Keratinocyte (primary cell): ENCODE measurements around the gene DDAH1. TPM values are rescaled to one million over a fixed set of nuclear protein-coding genes. Genes with fewer than 3 reads are reported as not detected.
A peak's percentile ranks its signal among the peaks of the same experiment; 100 is the strongest.

Source experiments
- DNase-seq: peaks from one replicate; pipeline ENCODE4 v3.0.0-alpha.2; 2011; ENCODE audit warnings: low read depth, missing footprints, low spot score
- FAIRE-seq: peaks from 2 replicates; lab custom pipeline; 2011; peaks lifted over from hg19 to GRCh38; lab: Jason Lieb, UNC
- H2AFZ ChIP-seq: 2 replicates; pipeline ENCODE4 v1.6.0; 2012; ENCODE audit warnings: low read length, control low read depth, inconsistent platforms; ENCODE audit not compliant: control insufficient read depth
- H3K27ac ChIP-seq: 2 replicates; pipeline ENCODE4 v1.5.1; 2011; ENCODE audit warnings: low read length; ENCODE audit not compliant: control insufficient read depth, insufficient read depth
- H3K27me3 ChIP-seq: 3 replicates; pipeline ENCODE4 v1.6.0; 2011; ENCODE audit warnings: low read length; ENCODE audit not compliant: control insufficient read depth, insufficient read depth; ENCODE audit errors: extremely low read depth
- H3K36me3 ChIP-seq, 2 experiments: 2 replicates in 1 of 2; 3 replicates in 1 of 2; pipeline ENCODE4 v1.5.1; 2011; ENCODE audit warnings: low read length in 2 of 2, mild to moderate bottlenecking in 1 of 2; ENCODE audit not compliant: control insufficient read depth in 2 of 2, insufficient read depth in 2 of 2; ENCODE audit errors: extremely low read depth in 1 of 2
- H3K4me1 ChIP-seq: 3 replicates; pipeline ENCODE4 v1.5.1; 2011; ENCODE audit warnings: low read length; ENCODE audit not compliant: control insufficient read depth, insufficient read depth; ENCODE audit errors: extremely low read depth
- H3K4me2 ChIP-seq: 3 replicates; pipeline ENCODE4 v1.6.0; 2011; ENCODE audit warnings: low read depth, low read length; ENCODE audit not compliant: control insufficient read depth, insufficient read depth; ENCODE audit errors: extremely low read depth
- H3K4me3 ChIP-seq, 3 experiments: fragments of 200-600 bp in 1 of 3; sonication (generic) in 1 of 3; 2 replicates in 2 of 3; 3 replicates in 1 of 3; pipeline ENCODE4 v1.5.1; 2011 to 2016; ENCODE audit warnings: low read length in 3 of 3, mild to moderate bottlenecking in 3 of 3, control low read depth in 2 of 3, inconsistent platforms in 1 of 3, low read depth in 1 of 3, mixed read lengths in 1 of 3, mixed run types in 1 of 3, moderate library complexity in 1 of 3; ENCODE audit not compliant: control insufficient read depth in 2 of 3, insufficient read depth in 2 of 3; ENCODE audit errors: extremely low read depth in 1 of 3
- H3K79me2 ChIP-seq: 2 replicates; pipeline ENCODE4 v1.6.0; 2012; ENCODE audit warnings: low read length; ENCODE audit not compliant: control insufficient read depth, insufficient read depth
- H3K9ac ChIP-seq: 3 replicates; pipeline ENCODE4 v1.6.0; 2011; ENCODE audit warnings: low read length; ENCODE audit not compliant: control insufficient read depth, insufficient read depth; ENCODE audit errors: extremely low read depth
- H3K9me1 ChIP-seq: 3 replicates; pipeline ENCODE4 v1.6.0; 2011; ENCODE audit warnings: low read length; ENCODE audit not compliant: control insufficient read depth, insufficient read depth; ENCODE audit errors: extremely low read depth
- H3K9me3 ChIP-seq: 2 replicates; pipeline ENCODE4 v1.5.1; 2012; ENCODE audit warnings: low read depth, low read length; ENCODE audit not compliant: control insufficient read depth
- H4K20me1 ChIP-seq: 3 replicates; pipeline ENCODE4 v1.6.0; 2011; ENCODE audit warnings: low read length; ENCODE audit not compliant: control insufficient read depth, insufficient read depth; ENCODE audit errors: extremely low read depth
- EZH2 ChIP-seq: IDR thresholded peaks from one replicate; pipeline ENCODE4 v1.6.1; 2012; ENCODE audit warnings: inconsistent platforms, mild to moderate bottlenecking, low read length, moderate library complexity
- dilution Hi-C: fragments of 300-500 bp; cut with MboI; formaldehyde crosslinking; loops from one replicate; pipeline ENCODE4 v1.7.0; 2020; ENCODE audit warnings: low sequenced_read_pairs; ENCODE audit not compliant: extremely low pct_ligation_motif_present
- polyA plus RNA-seq, 5 experiments: library from polyadenylated mRNA; depleted of rRNA in 3 of 5; stranded (reverse) in 3 of 5; stranded (forward) in 1 of 5; unstranded in 1 of 5; fragments of >200 nt; gene quantifications; 1 replicate in 1 of 5; 2 replicates in 3 of 5; 3 replicates in 1 of 5; pipeline versions ENCODE4 v1.2.1 to v1.2.3, GENCODE V29; 2011 to 2012; ENCODE audit warnings: missing spikeins in 2 of 5, low read depth in 1 of 5, low replicate concordance in 1 of 5
- TF ChIP-seq, protein P1 (sequence below), 3 experiments: IDR thresholded peaks in 1 of 3; conservative IDR thresholded peaks in 1 of 3; optimal IDR thresholded peaks in 1 of 3; 2 replicates in 2 of 3; 3 replicates in 1 of 3; pipeline versions ENCODE3 to v1.5.1; 2011; ENCODE audit warnings: low read length in 3 of 3, mild to moderate bottlenecking in 3 of 3, moderate library complexity in 2 of 3, control low read depth in 1 of 3, inconsistent platforms in 1 of 3; ENCODE audit not compliant: insufficient read depth in 2 of 3; ENCODE audit errors: extremely low read depth in 1 of 3

The DDAH1 gene
- polyA plus RNA-seq, 1 donor (not counting 4 experiments of a cell fraction or from before 2014, with no cell fraction given) = 5.8 TPM

DNA sequence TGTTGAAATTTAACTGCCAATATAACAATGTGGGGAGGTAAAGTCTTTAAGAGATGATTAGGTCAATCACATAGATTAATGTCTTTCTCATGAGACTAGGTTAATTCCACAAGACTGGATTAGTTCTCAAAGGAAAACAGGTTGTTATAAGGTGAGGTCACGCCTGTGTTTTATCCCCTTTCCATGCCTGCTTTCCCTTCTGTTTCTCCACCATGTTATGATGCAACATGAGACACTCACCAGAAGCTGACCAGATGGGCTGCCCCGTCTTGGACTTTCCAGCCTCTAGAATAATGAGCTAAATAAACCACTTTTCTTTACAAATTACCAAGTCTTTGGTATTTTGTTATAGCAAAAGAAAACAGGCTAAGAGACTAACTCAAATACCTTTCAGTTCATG is 70.8 kb downstream of the DDAH1 start:
- Histone ChIP-seq H3K36me3 (no peaks in the 10 kb centered on the region), H3K79me2 (no peaks in the 10 kb centered on the region), H3K4me2 (no peak overlapping the region), H4K20me1 (no peaks in the 10 kb centered on the region), H3K27ac (no peak overlapping the region), H3K9me3 (no peaks in the 10 kb centered on the region), H3K4me1 (no peaks in the 10 kb centered on the region), H3K9ac (no peak overlapping the region), H3K9me1 (no peaks in the 10 kb centered on the region), H2AFZ (no peak overlapping the region), H3K4me3 (no peak overlapping the region), H3K27me3 (no peaks in the 10 kb centered on the region)
- TF ChIP-seq, protein P1, sequence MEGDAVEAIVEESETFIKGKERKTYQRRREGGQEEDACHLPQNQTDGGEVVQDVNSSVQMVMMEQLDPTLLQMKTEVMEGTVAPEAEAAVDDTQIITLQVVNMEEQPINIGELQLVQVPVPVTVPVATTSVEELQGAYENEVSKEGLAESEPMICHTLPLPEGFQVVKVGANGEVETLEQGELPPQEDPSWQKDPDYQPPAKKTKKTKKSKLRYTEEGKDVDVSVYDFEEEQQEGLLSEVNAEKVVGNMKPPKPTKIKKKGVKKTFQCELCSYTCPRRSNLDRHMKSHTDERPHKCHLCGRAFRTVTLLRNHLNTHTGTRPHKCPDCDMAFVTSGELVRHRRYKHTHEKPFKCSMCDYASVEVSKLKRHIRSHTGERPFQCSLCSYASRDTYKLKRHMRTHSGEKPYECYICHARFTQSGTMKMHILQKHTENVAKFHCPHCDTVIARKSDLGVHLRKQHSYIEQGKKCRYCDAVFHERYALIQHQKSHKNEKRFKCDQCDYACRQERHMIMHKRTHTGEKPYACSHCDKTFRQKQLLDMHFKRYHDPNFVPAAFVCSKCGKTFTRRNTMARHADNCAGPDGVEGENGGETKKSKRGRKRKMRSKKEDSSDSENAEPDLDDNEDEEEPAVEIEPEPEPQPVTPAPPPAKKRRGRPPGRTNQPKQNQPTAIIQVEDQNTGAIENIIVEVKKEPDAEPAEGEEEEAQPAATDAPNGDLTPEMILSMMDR (optimal IDR thresholded peaks at IDR 0.05 in 1 of 3, IDR thresholded peaks at IDR 0.05 in 1 of 3, conservative IDR thresholded peaks at IDR 0.05 in 1 of 3; ENCODE audit: extremely low read depth in 1 of 3, insufficient read depth in 2 of 3, low read length in 3 of 3) = no peak
- TF ChIP-seq EZH2 = no peak
- FAIRE-seq (peak; percentile 5), DNase-seq (no peak)
- dilution Hi-C loops = no loop called here

DNA sequence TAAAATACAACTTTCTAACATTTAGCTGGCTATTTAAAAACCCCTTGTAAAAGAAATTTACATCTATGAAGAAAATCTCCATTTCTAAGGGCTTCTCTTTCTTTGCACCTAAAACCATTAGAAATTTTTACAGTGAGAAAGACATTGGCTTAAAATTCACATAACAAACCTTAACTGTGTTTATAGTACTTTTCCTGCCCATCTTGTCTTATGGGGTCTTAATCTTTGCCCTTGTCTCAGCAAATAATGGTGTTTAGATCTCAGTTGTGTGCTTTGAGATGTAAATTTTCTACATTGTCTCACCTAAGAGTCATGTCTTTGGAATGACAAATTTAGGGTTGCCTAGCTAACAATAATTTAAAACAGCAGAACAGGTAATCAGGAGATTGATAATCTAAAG is 71.5 kb downstream of the DDAH1 start:
- H3K4me1 ChIP-seq = no peaks in the 10 kb centered on the region
- dilution Hi-C loops = no loop called here
- H3K27ac ChIP-seq = no peak overlapping the region
- no peak overlapping the region for H3K4me2 ChIP-seq
- FAIRE-seq (no peak), DNase-seq (no peak)
- H3K9ac ChIP-seq = no peak overlapping the region
- no peaks in the 10 kb centered on the region for H3K36me3 ChIP-seq
- H3K9me1 ChIP-seq = no peaks in the 10 kb centered on the region
- no peaks in the 10 kb centered on the region for H3K79me2 ChIP-seq
- no peaks in the 10 kb centered on the region for H3K27me3 ChIP-seq
- no peak overlapping the region for H2AFZ ChIP-seq
- H3K4me3 ChIP-seq = no peak overlapping the region
- no peaks in the 10 kb centered on the region for H4K20me1 ChIP-seq
- no peaks in the 10 kb centered on the region for H3K9me3 ChIP-seq
- TF ChIP-seq EZH2 = no peak
- TF ChIP-seq, protein P1 (optimal IDR thresholded peaks at IDR 0.05 in 1 of 3, IDR thresholded peaks at IDR 0.05 in 1 of 3, conservative IDR thresholded peaks at IDR 0.05 in 1 of 3; ENCODE audit: extremely low read depth in 1 of 3, insufficient read depth in 2 of 3, low read length in 3 of 3) = no peak
